Lower leg skin (tissue), 3 donors: ENCODE measurements around the gene KLHL2.
"Not testable (repeated sequence)": the region's sequence is repeated elsewhere in the genome, so short reads cannot be mapped to it uniquely, and the experiment has no call there.

Source experiments
- POLR2A ChIP-seq, 2 donors: fragments of 450-650 bp; IDR thresholded peaks; one replicate each; pipeline ENCODE4 v1.6.1; 2016 to 2017; ENCODE audit warnings: antibody characterized with exemption in 2 of 2, mild to moderate bottlenecking in 1 of 2, moderate library complexity in 1 of 2
- TF ChIP-seq, protein P1 (sequence below), 3 donors: fragments of 450-650 bp; IDR thresholded peaks; one replicate each; pipeline ENCODE4 v1.5.1; 2016; ENCODE audit warnings: antibody characterized with exemption in 3 of 3, mild to moderate bottlenecking in 3 of 3, moderate library complexity in 2 of 3

DNA sequence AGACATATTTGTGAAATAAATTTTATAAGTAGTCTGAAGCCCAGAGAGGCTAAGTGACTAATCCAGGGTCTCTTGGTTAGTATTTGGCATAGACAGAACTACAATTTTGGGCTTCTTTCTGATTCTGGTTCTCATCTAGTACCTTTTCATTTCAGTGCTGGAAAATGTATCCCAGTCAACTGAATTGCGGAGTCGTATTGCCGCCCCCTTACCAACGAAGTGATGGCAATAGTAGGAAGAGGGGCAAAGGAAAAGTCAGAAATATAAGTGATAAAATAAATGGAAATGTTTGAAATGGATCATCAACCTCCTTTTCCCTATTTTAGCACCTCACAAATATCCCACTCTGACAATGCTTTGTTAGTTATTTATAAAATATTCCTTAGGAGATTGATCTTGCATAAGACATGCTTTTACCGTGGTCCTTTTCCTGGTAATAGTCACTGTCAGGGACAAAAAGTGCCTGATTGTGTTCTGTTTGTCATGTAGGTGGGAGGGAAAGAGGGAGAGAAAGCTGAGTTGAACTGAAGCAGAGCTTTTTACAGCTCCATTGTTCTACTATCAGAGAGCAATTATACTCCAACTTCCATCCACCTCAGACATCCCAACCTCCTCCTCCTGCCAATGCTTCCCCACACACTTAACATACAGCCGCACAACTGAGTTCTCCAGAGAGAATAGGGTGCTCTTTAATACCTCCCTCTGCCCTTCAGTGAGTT is 6.8 kb downstream of the KLHL2 start:
- TF ChIP-seq POLR2A (IDR thresholded peaks at IDR 0.05) = not testable (repeated sequence)
- TF ChIP-seq, protein P1, sequence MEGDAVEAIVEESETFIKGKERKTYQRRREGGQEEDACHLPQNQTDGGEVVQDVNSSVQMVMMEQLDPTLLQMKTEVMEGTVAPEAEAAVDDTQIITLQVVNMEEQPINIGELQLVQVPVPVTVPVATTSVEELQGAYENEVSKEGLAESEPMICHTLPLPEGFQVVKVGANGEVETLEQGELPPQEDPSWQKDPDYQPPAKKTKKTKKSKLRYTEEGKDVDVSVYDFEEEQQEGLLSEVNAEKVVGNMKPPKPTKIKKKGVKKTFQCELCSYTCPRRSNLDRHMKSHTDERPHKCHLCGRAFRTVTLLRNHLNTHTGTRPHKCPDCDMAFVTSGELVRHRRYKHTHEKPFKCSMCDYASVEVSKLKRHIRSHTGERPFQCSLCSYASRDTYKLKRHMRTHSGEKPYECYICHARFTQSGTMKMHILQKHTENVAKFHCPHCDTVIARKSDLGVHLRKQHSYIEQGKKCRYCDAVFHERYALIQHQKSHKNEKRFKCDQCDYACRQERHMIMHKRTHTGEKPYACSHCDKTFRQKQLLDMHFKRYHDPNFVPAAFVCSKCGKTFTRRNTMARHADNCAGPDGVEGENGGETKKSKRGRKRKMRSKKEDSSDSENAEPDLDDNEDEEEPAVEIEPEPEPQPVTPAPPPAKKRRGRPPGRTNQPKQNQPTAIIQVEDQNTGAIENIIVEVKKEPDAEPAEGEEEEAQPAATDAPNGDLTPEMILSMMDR (IDR thresholded peaks at IDR 0.05) = not testable (repeated sequence)
